Aorta (tissue), 5 donors: Measurements from ENCODE around the gene CCR7. TPM values are rescaled to one million over a fixed set of nuclear protein-coding genes. Genes with fewer than 3 reads are reported as not detected.

ENCODE experiments used
- ATAC-seq: fragments of 200-7000 bp; cut with Tn5 transposase; one replicate; pipeline ENCODE4 v1.9.1; 2022; ENCODE audit warnings: moderate library complexity; ENCODE audit not compliant: low FRiP score
- DNase-seq, 2 donors: peaks; one replicate each; pipeline ENCODE4 v3.0.0-alpha.2; 2020
- H3K27ac ChIP-seq, 2 donors: one replicate each; pipeline ENCODE4 v1.5.1; 2013; ENCODE audit warnings: low read length in 2 of 2, mild to moderate bottlenecking in 2 of 2, moderate library complexity in 2 of 2, control low read depth in 1 of 2, inconsistent platforms in 1 of 2, low read depth in 1 of 2
- H3K27me3 ChIP-seq, 2 donors: one replicate each; pipeline ENCODE4 v1.6.1; 2013; ENCODE audit warnings: control low read depth in 1 of 2, low read length in 1 of 2, mild to moderate bottlenecking in 1 of 2, moderate library complexity in 1 of 2; ENCODE audit not compliant: insufficient read depth in 2 of 2, control insufficient read depth in 1 of 2
- H3K36me3 ChIP-seq, 2 donors: one replicate each; pipeline ENCODE4 v1.6.1; 2013; ENCODE audit warnings: control low read depth in 1 of 2, low read length in 1 of 2, mild to moderate bottlenecking in 1 of 2; ENCODE audit not compliant: insufficient read depth in 2 of 2, control insufficient read depth in 1 of 2
- H3K4me1 ChIP-seq, 2 donors: one replicate each; pipeline ENCODE4 v1.6.1; 2013; ENCODE audit warnings: low read length in 2 of 2, control low read depth in 1 of 2, mild to moderate bottlenecking in 1 of 2, moderate library complexity in 1 of 2; ENCODE audit not compliant: insufficient read depth in 2 of 2, control insufficient read depth in 1 of 2
- H3K4me3 ChIP-seq, 2 donors: one replicate each; pipeline ENCODE4 v1.5.1; 2013; ENCODE audit warnings: low read length in 2 of 2, control low read depth in 1 of 2, mild to moderate bottlenecking in 1 of 2
- H3K9me3 ChIP-seq: one replicate; pipeline ENCODE4 v1.6.1; 2013; ENCODE audit warnings: mild to moderate bottlenecking, low read length; ENCODE audit not compliant: control insufficient read depth
- WGBS, 2 donors: extraction: QIAGEN DNeasy Blood & Tissue Kit; methylation state at CpG; one replicate each; pipeline ENCODE4 v1.1.7; 2013; 5-methylcytosine and 5-hydroxymethylcytosine counted together
- intact Hi-C, 2 donors: fragments of 100-400 bp; cut with DNase I; formaldehyde crosslinking; loops; one replicate each; pipeline versions ENCODE4 v1.14.2 to v1.15.0; 2022
- polyA plus RNA-seq, 2 donors: library from polyadenylated mRNA; stranded (reverse); fragments of 200-250 nt; gene quantifications; one replicate each; pipeline ENCODE4 v1.2.3, GENCODE V29; 2013
- total RNA-seq, 2 donors: library from RNA; stranded (reverse); fragmentation: NEBNext Ultra II Directional; extraction: Animal tissue kit (Norgen Biotek cat#: 25700); gene quantifications; one replicate each; pipeline ENCODE4 v1.2.1, GENCODE V29; 2021
- donor health status: healthy with polysubstance abuse.
- donor health status: Bipolar disorder and iron deficiency.
- donor health status: DM: no; HTN: no; CAD: no.
- donor health status: DM: no; HTN: no; CAD: no.
- donor health status: DM: yes; HTN: yes; CAD: no.

The CCR7 gene
- total and polyA plus RNA-seq, 4 donors = 0.08 to 0.84 (median 0.37) TPM

DNA sequence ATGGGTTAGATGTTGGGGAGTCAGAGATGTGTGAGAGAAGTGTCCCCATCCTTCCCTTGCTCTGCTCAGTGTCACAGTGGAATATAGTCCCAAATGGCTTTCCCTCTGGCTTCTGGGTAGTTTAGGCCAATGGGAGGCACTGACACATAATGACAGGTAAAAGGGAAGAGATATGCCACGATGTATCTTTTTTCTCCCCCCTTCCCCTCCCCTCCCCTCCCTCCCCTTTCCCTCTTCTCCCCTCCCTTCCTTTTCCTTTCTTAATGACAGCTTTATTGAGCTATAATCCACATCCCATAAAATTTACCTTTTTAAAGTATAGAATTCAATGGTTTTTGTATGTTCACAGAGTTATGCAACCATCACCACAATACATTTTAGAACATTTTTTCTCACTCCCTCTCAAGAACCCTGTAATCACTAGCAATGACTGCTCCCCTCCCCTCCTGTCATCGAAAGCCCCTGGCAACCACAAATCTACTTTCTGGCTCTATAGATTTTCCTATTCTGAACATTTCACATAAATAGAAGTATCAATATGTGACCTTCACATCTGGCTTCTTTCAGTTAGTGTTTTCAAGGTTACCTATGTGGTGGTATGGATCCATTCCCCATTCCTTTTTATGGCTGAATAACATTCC is 617 bp upstream of the CCR7 start:
- no peak overlapping the region for H3K27ac ChIP-seq
- no peak overlapping the region for H3K4me3 ChIP-seq
- no peaks in the 10 kb centered on the region for H3K27me3 ChIP-seq
- H3K4me1 ChIP-seq = no peaks in the 10 kb centered on the region
- no peaks in the 10 kb centered on the region for H3K9me3 ChIP-seq
- 62 to 71% methylated on average over 2 of the region's 2 CpGs for WGBS, 2 donors
- no peak for DNase-seq
- no peaks in the 10 kb centered on the region for H3K36me3 ChIP-seq
- intact Hi-C loops = loop anchor here in 1 of 2 donors (10.0 kb wide), 1 partner anchor 121 kb away; the partner anchor contains the start of gene IGFBP4
- no peak for ATAC-seq

- intact Hi-C loops = loop anchor here in 1 of 2 donors (10.0 kb wide), 1 partner anchor 120 kb away; the partner anchor contains the start of gene IGFBP4
- H3K27me3 ChIP-seq = no peaks in the 10 kb centered on the region
- ATAC-seq = no peak
- peak in 1 of 2 donors; percentile 69 for DNase-seq
- H3K4me3 ChIP-seq = no peak overlapping the region
- H3K36me3 ChIP-seq = no peaks in the 10 kb centered on the region
- no peaks in the 10 kb centered on the region for H3K4me1 ChIP-seq
- H3K9me3 ChIP-seq = no peaks in the 10 kb centered on the region
- H3K27ac ChIP-seq = no peak overlapping the region
- WGBS, 2 donors = 83 to 87% methylated on average over 13 of the region's 13 CpGs
Observed at GRCh38 chr17:40564195-40564882, 933 bp downstream of the CCR7 start.

GRCh38 chr17:40563220-40564052 is 1.8 kb downstream of the CCR7 start:
- Histone ChIP-seq H3K4me1 (no peaks in the 10 kb centered on the region), H3K9me3 (no peaks in the 10 kb centered on the region), H3K27me3 (no peaks in the 10 kb centered on the region), H3K27ac (no peak overlapping the region), H3K4me3 (no peak overlapping the region), H3K36me3 (no peaks in the 10 kb centered on the region)
- 72 to 77% methylated on average over 13 of the region's 13 CpGs for WGBS, 2 donors
- intact Hi-C loops = loop anchor here in 1 of 2 donors (10.0 kb wide), 1 partner anchor 119 kb away; the partner anchor contains the start of gene IGFBP4
- ATAC-seq (no peak), DNase-seq (peak in 1 of 2 donors; percentile 33)

DNA sequence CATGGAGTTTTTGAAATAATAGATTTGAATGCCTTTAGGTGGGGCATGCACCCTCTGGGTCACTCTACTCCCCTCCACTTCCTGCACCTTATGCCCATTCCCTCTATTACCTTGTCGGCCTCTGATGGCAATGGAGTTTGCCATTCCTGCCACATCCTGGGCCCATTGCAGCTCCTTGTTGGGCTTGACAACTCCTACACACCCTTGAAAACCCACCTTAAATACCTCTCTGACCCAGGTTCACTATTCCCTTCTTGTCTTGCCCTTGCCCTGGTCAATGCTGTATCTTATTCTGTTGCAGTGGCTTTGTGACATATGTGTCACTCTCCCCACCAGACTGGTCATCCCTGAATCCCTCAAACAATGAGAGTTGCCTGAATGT is 2.4 kb downstream of the CCR7 start:
- intact Hi-C loops = loop anchor here in 1 of 2 donors (10.0 kb wide), 1 partner anchor 118 kb away; the partner anchor contains the start of gene IGFBP4
- ATAC-seq (no peak), DNase-seq (no peak)
- no peaks in the 10 kb centered on the region for H3K9me3 ChIP-seq
- no peaks in the 10 kb centered on the region for H3K27me3 ChIP-seq
- H3K4me1 ChIP-seq = no peaks in the 10 kb centered on the region
- H3K4me3 ChIP-seq = no peak overlapping the region
- no peak overlapping the region for H3K27ac ChIP-seq
- H3K36me3 ChIP-seq = no peaks in the 10 kb centered on the region
- 83 to 96% methylated on average over 1 of the region's 1 CpG for WGBS, 2 donors

GRCh38 chr17:40561871-40562611 is 3.2 kb downstream of the CCR7 start:
- no peaks in the 10 kb centered on the region for H3K36me3 ChIP-seq
- no peak for ATAC-seq
- no peaks in the 10 kb centered on the region for H3K27me3 ChIP-seq
- no peak overlapping the region for H3K27ac ChIP-seq
- H3K4me3 ChIP-seq = no peak overlapping the region
- peak; percentile 39 to 51 for DNase-seq
- no peaks in the 10 kb centered on the region for H3K9me3 ChIP-seq
- WGBS, 2 donors = 75 to 86% methylated on average over 8 of the region's 8 CpGs
- no peaks in the 10 kb centered on the region for H3K4me1 ChIP-seq
- intact Hi-C loops = loop anchor here in 1 of 2 donors (2.0 to 10.0 kb wide), 2 partner anchors 117 to 159 kb away; partner anchors contain the start of gene IGFBP4

GRCh38 chr17:40561294-40561870 is 3.9 kb downstream of the CCR7 start:
- WGBS, 2 donors = 92 to 100% methylated on average over 3 of the region's 3 CpGs

DNA sequence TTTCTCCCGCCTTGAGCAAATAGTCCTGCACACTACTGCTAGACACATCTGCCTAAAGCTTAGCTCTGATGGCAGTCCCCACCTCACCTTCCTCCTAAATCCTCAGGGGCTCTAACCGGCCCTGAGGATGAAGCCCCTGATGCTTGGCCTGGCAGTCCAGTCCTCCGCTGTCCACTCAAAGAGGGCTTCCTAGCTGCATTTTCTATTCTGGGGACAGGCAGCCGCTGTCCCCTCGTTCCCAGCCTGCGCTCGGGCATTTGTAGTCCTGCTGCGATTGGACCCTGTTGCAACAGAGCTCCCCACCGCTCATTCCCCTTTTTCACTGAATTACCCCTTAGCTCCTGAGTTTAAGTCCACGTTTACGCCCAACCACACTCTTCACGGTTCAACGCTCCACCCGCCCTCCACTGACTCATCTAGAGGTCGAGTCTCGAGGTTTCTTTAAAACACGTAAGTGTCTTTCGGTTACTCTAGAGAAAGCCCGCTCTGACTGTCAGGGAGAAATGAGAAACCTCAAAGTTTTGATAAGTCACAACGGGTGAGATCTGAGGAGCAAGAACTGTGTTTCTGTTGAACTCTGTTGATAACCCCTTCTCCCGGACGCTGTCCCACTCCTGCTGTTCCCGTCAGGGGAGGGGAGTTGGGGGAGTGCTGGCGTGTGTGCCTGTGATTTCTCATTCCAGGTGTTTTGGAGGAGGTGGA is 4.5 kb downstream of the CCR7 start:
- Histone ChIP-seq H3K4me1 (no peaks in the 10 kb centered on the region), H3K27me3 (no peaks in the 10 kb centered on the region), H3K27ac (no peak overlapping the region), H3K36me3 (no peaks in the 10 kb centered on the region), H3K4me3 (no peak overlapping the region), H3K9me3 (no peaks in the 10 kb centered on the region)
- ATAC-seq (peak; percentile 2), DNase-seq (peak; percentile 49 to 70)
- WGBS, 2 donors = 62 to 68% methylated on average over 24 of the region's 24 CpGs
- intact Hi-C loops = loop anchor here in 1 of 2 donors (2.0 to 10.0 kb wide), 2 partner anchors 116 to 158 kb away; partner anchors contain the start of gene IGFBP4

More at GRCh38 chr17:40561294-40561870, 3.9 kb downstream of the CCR7 start:
- Histone ChIP-seq H3K9me3 (no peaks in the 10 kb centered on the region), H3K4me3 (no peak overlapping the region), H3K27me3 (no peaks in the 10 kb centered on the region), H3K27ac (no peak overlapping the region), H3K4me1 (no peaks in the 10 kb centered on the region), H3K36me3 (no peaks in the 10 kb centered on the region)
- ATAC-seq = no peak
- DNase-seq = peak in 1 of 2 donors; percentile 14
- intact Hi-C loops = loop anchor here in 1 of 2 donors (2.0 to 10.0 kb wide), 2 partner anchors 117 to 159 kb away; partner anchors contain the start of gene IGFBP4
